HG03108 (cell line): Measurements from ENCODE around the gene FAT1.
"Not testable (repeated sequence)": the region's sequence is repeated elsewhere in the genome, so short reads cannot be mapped to it uniquely, and the experiment has no call there.

Experiments
- ATAC-seq: cut with Tn5 transposase; IDR thresholded peaks from one replicate; pipeline ENCODE4 v1.9.1; 2021; ENCODE audit warnings: moderate library complexity; ENCODE audit not compliant: unreplicated experiment

The FAT1 gene

DNA sequence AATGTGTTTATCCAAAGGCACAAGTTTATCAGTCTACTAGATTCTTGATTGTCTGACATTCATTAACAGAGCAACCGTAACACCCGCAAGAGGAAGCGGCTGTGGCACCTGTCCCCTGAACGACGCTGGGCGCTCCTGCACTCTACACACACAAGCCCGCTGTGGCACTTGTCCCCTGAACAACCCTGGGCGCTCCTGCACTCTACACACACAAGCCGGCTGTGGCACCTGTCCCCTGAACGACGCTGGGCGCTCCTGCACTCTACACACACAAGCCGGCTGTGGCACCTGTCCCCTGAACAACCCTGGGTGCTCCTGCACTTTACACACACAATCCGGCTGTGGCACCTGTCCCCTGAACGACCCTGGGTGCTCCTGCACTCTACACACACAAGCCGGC, 64.2 kb downstream of the FAT1 start:
- ATAC-seq, result not testable (repeated sequence)

DNA sequence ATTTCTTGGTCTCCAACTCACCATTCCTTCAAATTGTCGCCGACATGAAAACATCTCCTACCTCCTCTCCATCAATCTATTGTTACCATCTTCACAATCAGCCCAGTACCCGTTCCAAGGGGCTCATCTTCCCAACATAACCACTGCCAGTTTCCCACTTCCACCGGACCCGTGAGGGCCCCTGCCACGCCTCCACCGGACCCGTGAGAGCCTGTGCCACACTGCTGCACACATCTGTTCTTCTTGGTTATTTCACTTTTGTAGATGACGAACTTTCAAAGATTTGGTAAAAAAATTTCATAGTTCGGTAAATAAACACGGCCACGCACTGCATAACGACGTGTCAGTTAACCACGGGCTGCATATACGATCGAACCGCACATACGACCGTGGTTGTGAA, 65.0 kb downstream of the FAT1 start:
- ATAC-seq, result no peak

DNA sequence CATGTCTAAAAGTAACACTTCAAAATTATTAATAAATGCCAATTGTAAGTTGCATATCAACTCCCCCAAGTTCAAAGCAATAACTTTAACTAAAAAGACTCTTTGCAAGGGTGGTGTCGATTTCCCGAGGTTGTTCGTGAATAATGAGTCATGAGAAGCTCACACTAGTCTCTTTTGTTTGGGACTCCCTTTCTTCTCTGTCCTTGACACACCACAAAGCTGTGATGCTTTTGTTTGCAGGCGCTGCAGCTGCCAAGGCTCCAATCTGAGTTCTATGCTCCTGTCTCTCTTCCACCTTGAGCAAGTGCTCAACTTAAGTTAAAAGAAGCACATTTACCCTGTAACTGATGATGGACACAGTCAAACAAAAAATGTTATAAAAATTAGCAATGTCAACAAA, 65.9 kb downstream of the FAT1 start:
- no peak for ATAC-seq

DNA sequence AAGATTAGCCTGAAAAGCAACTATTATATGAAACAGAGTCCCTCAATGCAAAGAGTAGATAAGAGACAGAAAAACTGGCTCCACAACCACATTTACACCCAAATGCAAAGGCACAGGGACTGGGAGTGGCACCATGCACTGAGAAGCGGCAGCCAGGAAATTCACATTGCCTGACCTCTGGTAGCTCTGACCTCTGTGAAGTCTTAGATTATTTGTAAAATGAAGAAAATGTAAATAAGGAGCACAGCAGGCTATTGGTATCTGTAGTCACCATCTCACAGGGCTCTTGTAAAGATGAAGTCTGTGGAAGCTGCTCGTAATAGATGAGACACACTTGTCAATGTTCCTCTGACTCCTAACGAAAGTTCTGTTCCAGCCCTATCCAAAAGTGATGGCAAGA, 69.7 kb downstream of the FAT1 start:
- no peak for ATAC-seq

DNA sequence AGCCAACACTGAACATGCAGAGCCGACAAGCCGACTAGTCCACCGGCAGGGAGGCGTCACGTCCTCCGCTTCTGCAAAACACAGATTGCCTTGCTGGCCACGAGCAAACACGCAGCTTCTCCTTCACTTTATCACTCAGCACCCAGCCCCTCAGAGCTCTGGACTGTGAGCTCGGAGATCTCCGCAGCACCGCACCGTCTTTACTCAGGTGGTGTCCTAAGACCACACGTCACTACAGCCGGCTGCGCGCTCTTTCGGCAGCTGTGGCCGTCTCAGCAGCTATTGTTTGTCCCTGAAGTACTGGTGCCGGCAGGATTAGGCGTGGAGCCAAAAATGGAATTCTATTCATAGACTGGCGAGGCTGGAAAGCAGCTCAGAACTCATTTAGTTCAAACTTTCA, 72.0 kb downstream of the FAT1 start:
- no peak for ATAC-seq

DNA sequence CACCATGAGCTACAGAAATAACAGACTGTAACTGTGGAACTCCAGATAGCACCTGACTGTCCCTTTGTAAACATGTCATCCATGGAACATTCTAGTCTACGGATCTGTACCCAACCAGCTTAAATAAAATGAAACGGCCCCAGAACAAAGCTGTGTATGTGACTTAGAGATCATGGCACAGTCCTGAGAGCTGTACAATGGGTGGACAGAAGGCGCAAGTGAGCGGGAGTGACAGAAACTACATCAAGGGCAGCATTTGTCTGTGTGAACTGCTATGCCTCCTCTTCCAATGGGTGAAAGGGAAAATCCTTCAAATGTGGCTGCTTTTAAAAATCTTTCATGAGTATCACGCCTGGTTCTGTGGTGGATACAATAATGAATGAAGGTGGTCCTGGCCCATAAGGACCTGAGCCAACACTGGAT, 72.5 kb downstream of the FAT1 start:
- ATAC-seq, result no peak

DNA sequence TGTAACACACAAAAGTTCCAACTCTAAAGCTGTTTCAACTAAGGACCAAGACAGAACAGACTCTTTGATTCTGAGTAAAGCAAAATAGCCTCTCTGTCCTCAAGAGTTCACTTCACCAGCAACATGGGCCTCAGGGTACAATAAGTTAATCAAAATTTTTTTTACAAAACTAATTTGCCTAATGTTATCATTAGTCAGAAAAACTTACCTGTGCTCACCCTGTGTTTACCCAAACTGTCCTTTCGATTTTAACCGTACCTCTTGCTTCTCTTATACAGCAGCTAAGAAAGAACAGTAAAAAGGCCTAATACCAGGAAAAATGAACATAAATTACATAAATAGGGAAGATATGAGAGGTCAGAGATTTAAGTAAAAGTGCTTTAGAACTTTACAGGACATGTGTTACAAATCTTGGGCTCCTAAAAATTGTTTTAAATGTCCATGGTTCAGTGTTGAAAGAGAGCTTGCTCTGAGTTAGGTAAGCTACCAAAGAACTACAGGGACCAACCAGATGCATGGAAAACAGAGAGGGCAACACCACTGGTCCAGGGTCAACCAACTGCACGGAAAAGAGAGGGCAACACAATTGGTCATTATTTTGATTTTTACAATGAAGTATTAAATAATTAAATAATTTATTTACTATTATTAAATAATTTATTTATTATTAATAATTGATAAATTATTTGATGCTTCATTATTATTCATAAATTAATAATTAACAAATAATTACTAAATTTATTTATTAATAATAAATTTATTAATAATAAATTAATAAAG, 73.1 kb downstream of the FAT1 start:
- ATAC-seq, result no peak

DNA sequence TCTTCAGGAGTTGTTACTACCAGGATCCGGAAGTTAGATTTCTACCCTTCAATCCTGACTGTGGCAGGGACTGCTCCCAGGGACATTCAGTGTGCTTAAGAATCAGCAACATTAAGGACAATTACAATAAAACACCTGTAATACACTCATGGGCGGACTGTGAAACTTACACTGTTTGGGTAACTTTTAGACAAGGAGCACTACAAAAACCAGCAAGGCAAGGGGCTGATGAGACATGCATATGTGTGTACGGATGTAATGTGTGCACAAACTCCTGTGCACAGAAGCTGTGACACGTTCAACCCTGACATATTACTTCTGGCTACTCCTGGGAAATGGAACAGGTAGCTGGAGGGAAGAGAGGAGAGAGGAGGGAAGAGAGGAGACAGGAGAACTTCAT, 75.8 kb downstream of the FAT1 start:
- ATAC-seq, result no peak

DNA sequence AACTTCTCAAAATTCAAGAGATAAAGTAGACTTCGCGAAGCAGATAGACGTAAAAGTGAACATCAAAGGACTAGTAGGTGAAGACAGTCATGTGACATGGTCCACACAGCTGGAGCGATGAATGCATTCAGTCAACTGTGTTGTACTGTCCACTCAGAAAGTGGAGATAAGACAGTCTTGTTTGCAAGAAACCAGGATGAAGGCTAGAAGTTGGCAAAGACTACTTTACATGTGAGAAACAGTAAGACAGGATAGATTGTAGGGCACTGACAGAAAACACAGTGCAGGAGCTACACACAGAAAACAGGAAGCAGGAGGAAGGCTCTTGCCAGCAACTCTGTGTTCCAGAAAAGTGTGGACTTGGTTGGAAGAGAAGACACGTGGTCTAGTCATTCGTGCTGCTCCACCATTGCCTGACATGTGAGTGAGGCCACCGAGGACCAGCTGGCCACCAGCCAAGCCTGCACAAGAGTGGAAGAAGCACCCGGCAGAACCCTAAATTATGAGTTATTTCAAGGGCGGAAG, 78.9 kb downstream of the FAT1 start:
- ATAC-seq, result no peak

DNA sequence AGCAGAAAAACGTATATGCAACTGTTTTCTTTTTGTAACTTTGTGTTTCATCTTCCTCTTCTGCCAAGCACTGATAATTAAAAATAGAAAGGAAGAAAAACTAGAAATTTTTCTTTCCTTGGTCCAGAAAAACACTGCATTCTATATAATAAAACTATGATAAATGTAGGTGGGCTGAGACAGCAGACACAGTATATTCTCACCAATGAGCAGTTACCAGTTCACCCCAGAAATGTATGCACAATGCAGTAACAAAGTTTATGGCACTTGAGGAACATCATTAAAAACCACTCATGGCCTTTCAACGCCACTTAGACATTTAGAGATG, 79.4 kb downstream of the FAT1 start:
- ATAC-seq, result no peak

DNA sequence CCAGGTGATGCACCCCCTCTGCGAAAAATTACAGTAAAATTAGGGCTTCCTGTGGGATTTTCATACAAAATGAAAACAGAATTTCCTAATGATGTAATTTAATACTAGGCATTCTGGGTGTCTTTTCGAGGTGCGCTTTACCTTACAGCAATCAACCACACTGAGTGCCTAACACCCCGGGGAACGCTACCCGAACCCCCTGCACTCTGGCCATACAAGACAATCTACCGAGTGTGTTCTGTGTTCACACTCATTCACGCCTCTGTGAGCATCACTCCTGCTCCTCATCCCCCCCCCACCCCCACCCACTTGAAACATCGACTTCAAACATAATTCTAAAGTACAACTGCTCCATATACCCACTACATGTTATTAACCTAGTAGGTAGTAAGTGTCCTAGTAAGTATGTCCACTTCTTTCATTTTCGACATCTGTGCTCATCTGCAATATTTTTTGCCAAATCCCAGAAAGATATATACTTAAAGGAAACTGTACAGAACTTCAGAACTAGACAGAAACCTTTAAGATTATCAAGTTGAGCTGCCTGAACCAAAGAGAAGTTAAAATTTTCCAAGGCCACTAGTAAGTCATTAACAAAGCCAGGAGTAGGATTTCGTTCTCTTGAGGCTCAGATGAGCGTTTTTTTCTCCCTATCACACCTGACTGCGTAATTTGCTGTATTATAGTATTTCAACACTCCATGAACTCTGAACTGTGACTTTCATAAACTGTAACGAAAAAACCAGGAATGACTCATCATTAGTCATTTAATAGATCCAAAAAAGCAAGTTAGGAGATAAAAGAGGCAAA, 80.0 kb downstream of the FAT1 start:
- no peak for ATAC-seq

DNA sequence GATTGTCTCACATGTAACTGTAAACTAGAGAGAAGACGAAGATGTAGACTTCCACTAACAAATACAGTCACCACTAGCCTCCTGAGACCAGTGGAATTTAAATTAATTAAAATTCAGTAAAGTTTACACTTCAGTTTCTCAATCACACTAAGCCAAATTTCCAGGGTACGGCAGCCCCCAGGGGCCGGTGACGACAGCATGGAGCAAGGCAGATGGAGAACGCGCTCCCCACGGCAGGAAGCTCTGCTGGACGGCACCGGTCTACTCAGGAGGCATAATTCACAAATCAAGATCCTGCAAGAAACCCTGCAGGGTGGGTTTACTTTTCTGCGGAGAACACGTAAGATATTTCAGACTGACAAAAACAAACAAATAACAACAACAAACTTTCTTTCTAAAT, 80.7 kb downstream of the FAT1 start:
- ATAC-seq, result no peak

DNA sequence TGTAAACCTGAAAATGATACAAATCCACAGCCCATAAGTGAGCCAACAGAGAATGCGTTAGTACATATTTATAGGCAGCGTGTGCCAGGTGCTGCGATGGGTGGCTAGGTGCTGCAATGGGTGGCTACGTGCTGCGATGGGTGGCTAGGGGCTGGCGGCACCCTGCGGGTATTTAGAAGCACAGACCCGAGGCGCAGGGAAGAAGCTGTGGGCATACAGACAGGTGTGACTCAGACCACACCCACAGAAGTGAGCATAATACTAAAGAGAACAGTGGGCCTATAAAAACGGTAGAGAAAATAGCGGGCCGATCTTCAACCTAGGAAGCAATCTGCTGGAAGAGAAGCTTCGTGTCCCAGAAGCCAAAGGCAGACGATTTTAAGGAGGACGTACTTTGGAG, 81.1 kb downstream of the FAT1 start:
- no peak for ATAC-seq

DNA sequence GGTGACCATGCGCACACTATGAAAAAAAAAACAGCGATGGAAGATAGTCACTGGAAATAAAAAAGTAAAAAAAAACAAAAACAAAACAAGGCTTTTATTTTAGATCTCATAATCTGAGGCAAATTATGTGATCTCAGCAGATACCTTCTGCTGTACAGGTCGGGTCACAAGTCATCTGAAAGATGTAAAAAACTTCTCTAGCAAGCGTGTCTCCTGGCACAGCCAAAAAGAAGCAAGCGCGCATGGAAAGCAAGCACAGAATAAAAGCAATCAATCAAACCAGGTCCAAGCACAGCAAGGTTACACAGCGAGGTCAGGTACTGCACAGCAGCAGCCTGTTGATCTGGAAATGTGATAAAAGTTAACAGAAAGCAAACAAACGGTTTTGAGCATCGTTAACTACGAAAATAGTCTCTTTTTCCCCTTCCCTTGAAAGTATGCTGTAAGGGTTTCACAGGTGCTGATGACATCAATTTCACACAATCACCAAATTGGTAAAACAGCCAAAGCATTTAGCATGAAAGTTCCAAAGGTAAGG, 89.0 kb downstream of the FAT1 start:
- ATAC-seq, result no peak

DNA sequence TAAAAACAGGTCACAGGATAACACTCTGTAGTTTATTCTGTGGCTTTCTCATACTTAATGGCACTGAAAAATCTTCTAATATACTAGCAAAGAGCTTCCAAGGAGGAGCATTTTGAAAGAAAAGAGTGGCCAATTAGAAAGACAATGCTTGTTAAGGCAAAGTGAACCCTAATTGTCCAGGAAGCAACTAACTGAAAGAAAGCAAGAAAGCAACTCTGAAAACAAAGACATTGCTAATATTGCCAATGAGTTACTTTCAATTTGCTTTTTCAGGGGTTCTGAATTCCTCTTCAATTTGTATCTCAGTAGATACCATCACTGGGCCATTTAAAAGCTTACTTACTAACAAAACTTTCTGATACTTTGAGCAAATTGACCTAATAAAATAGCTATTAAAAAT, 89.8 kb downstream of the FAT1 start:
- ATAC-seq, result no peak

DNA sequence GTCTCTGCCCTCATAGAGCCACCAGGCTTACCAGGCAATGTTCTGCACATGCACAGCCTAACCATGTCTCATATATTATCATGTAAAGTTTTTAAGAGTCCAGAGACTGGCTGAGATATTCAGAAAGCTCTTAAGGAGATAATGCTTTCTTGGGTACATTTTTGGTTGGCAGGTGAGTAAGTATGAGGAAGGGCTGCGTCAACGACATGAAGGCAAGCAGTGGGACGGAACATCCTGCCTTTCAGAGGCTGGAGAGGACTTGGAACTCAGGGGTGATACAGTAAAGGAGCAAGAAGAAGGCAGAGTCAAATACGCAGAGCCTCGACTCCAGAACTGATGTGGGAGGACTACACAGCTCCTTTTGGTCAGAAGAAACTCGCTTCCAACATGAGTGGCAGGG, 93.5 kb downstream of the FAT1 start:
- no peak for ATAC-seq

DNA sequence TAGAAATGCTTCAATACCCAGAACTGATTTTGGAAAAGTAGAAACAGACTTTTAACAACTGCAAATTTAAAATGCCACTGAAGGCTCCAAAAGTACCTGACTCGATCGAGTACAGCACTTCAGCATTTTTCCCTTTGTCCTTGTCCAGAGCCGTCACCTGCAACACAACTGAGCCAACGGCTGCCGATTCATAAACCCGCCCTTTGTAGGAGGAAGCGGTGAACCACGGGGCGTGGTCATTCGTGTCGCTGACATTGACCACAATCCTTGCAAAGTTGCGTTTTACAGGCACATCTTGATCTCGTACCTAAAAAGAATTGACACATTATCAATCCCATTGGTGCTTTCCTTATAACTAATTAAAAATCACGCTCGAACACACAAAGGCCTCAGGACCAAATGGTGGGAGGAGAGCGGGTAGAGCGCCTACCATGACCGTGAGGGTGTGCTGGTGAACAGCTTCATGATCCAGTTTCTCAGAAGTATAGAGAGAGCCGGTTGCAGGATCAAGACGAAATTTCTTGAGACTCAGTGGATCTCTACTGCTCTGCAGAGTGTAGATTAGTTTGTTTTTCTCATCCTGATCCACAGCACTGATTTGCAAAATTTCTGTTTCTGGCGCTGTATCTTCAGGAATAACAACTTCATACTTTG, 95.5 kb downstream of the FAT1 start:
- no peak for ATAC-seq

DNA sequence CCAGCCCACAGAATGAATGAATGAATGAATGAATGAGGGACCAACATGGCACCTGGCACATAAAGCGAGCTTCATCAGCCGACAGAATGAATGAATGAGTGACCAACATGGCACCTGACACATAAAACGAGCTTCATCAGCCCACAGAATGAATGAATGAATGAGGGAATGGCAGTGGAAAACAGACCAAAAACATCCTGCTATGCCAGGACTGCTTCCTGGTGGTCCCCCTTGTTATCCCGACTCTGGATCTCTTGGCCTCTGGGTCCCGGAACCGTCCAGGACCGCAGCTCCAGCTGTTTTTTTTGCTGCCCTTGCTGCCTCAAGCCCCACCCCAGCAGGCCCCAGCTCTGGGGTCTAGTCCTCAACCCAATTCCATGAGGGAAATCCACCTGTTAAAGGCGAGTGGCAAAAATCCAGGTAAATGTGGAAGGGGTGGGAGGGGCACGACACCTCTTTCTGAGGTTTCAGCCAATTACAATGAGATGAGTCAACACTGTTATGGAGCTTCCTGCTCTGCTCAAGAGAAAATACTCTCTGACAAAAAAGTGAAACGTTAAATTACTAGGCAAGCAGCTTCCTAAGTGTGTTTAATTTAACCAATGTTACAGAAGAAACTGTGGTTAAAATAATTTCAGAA, 96.3 kb downstream of the FAT1 start:
- no peak for ATAC-seq

DNA sequence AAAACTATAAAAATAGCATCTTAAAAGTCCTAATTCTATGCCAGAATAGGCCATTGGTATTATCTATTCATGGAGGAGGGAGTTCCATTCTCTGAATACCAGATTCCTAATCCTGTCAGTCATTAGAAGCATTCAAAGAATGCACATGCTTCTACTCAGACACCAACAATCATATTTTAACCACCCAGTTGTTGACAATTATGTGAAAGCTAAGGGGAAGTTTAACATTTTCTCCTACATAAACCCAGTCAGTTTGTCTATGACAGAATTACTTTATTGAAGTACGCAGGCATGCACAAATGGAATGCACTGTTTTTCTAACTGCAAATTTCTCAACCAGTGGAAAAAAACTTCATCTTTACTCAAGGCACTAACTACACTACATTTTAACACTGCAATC, 98.7 kb downstream of the FAT1 start:
- ATAC-seq, result no peak

DNA sequence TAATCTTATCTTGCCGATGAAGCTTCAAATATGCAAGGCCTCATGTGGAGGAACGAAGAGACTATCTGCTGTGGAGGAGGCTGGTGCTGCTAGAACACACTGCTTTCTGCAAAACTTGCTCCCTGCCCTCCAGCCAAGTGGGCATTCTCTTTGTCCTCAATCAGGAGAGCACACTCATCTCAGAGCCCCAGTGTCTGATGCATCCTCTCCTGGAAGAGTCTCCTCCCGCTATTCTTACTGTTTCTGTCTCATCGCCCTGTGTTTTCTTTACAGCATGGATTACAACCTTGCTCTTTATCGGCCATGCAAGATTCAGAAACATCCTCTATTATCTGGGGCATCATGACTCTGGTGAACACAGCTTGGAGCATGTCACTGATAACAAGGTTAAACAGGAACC, 100.1 kb downstream of the FAT1 start:
- ATAC-seq, result no peak

DNA sequence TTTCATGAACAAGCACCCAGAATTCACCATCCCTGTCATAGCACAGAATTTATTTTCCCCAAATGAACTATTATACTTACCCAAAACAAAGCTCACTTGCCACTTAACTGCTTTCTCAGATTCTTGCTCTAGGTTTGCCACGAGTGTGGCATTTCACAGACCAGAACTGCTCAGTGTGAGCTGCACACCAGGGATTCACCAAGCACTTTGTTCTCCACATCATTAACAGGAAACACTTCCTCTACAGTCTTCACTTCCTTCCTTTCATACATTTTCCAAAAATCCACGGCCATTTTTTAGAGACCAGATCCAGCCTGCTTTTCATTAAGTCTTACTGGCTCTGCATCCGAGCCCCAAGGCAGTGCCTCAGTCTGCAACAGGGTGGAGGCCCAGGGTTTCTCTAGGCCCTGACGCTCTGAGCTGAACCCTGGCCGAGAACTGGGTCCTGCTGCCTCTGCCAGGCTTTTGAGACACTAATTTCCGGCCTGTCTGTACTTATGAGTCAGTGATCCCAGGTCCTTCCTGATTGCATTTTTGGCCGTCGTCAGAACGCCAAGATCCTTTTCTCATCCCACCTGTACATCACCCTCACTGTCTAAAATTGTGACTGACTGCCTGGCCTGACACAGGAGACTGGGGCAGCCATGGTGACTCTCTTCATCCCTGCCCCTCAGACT, 100.7 kb downstream of the FAT1 start:
- no peak for ATAC-seq
